ENCODE data around the gene USP47. TPM values are rescaled to one million over a fixed set of nuclear protein-coding genes. Genes with fewer than 3 reads are reported as not detected.

USP47 gene
- total RNA-seq, 1 experiment from 2014 or later, result 39.2 TPM

DNA sequence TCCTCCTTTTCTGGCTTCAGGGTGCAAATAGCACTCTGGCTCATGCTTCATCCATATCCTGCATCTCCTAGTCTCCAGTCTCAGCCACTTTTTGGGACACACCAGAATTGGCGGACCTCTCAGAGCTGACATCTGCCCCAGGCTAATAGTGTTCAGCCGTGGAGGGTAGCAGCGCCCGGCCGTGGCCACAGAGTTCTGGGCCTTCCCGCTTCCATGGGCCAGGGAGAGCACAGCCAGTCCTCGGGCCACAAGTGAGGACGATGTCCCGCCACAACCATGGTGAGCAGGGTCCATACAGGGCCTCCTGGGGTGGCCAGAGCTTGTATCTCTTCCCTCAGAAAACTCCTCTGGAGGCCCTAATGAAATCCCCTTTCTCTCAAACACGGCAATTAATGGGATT, 140.7 kb downstream of the USP47 start:
- ATAC-seq (no peak), DNase-seq (ENCODE audit: low read depth, low spot score) (no peak)
- TF ChIP-seq, protein P1, sequence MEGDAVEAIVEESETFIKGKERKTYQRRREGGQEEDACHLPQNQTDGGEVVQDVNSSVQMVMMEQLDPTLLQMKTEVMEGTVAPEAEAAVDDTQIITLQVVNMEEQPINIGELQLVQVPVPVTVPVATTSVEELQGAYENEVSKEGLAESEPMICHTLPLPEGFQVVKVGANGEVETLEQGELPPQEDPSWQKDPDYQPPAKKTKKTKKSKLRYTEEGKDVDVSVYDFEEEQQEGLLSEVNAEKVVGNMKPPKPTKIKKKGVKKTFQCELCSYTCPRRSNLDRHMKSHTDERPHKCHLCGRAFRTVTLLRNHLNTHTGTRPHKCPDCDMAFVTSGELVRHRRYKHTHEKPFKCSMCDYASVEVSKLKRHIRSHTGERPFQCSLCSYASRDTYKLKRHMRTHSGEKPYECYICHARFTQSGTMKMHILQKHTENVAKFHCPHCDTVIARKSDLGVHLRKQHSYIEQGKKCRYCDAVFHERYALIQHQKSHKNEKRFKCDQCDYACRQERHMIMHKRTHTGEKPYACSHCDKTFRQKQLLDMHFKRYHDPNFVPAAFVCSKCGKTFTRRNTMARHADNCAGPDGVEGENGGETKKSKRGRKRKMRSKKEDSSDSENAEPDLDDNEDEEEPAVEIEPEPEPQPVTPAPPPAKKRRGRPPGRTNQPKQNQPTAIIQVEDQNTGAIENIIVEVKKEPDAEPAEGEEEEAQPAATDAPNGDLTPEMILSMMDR (IDR thresholded peaks at IDR 0.05), result no peak
- TF ChIP-seq SIN3A (IDR thresholded peaks at IDR 0.05; ENCODE audit: borderline replicate concordance, insufficient read depth, low read depth, low read length), result no peak
- TF ChIP-seq POLR2AphosphoS5 (IDR thresholded peaks at IDR 0.05; ENCODE audit: low read depth, low read length), result no peak
- no peak for TF ChIP-seq TCF7L2 (IDR thresholded peaks at IDR 0.05; ENCODE audit: low read depth, low read length)
- TF ChIP-seq, protein P2, sequence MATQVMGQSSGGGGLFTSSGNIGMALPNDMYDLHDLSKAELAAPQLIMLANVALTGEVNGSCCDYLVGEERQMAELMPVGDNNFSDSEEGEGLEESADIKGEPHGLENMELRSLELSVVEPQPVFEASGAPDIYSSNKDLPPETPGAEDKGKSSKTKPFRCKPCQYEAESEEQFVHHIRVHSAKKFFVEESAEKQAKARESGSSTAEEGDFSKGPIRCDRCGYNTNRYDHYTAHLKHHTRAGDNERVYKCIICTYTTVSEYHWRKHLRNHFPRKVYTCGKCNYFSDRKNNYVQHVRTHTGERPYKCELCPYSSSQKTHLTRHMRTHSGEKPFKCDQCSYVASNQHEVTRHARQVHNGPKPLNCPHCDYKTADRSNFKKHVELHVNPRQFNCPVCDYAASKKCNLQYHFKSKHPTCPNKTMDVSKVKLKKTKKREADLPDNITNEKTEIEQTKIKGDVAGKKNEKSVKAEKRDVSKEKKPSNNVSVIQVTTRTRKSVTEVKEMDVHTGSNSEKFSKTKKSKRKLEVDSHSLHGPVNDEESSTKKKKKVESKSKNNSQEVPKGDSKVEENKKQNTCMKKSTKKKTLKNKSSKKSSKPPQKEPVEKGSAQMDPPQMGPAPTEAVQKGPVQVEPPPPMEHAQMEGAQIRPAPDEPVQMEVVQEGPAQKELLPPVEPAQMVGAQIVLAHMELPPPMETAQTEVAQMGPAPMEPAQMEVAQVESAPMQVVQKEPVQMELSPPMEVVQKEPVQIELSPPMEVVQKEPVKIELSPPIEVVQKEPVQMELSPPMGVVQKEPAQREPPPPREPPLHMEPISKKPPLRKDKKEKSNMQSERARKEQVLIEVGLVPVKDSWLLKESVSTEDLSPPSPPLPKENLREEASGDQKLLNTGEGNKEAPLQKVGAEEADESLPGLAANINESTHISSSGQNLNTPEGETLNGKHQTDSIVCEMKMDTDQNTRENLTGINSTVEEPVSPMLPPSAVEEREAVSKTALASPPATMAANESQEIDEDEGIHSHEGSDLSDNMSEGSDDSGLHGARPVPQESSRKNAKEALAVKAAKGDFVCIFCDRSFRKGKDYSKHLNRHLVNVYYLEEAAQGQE (IDR thresholded peaks at IDR 0.05; ENCODE audit: insufficient read depth in 1 of 2, low read depth in 2 of 2, low read length in 1 of 2), result no peak
- H3K27ac ChIP-seq (ENCODE audit: low read length), result no peak overlapping the region
- no peaks in the 10 kb centered on the region for H3K36me3 ChIP-seq (ENCODE audit: control insufficient read depth, insufficient read depth, low read length)
- intact Hi-C loops (cut with micrococcal nuclease; ENCODE audit: unreplicated experiment), result no loop called here
- POLR2A ChIA-PET, result no interaction called here
- H3K27me3 ChIP-seq (ENCODE audit: control insufficient read depth, insufficient read depth, low read length), result no peaks in the 10 kb centered on the region
- CTCF ChIA-PET, result no interaction called here
- BruUV-seq (replicated peaks), result no TSS peak
- H3K9me3 ChIP-seq (ENCODE audit: control insufficient read depth, insufficient read depth, low read depth, low read length), result no peaks in the 10 kb centered on the region
- H3K4me3 ChIP-seq (ENCODE audit: low read depth in 2 of 2, low read length in 2 of 2), result no peak overlapping the region
- in situ Hi-C loops (cut with HindIII; ENCODE audit: low pct_unique_long_range_greater_than_20kb, low sequenced_read_pairs), result no loop called here
- peaks cover 34% of the 10 kb centered on the region for H3K4me1 ChIP-seq (ENCODE audit: control insufficient read depth, insufficient read depth, low read length)

DNA sequence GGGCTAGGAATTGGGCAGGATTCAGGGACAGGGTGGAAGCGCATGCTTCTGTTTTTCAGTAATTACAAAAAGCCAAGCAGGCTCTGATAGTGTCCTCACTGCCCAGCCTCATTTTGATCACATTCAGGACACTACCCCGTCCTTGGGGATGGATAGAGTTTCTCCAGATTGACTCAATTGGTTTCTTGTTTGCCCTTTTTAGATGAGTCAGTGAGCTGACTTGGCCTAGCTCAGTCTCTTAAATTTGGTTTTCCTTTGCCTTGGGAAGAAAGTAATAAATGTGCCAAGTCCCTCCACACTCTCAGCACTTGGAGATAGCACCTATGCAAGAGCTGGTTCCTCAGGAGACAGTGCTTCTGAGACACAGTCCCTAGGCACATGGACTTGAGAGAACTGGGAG, 141.2 kb downstream of the USP47 start:
- H3K4me3 ChIP-seq (ENCODE audit: low read depth in 2 of 2, low read length in 2 of 2), result no peak overlapping the region
- H3K27me3 ChIP-seq (ENCODE audit: control insufficient read depth, insufficient read depth, low read length), result no peaks in the 10 kb centered on the region
- in situ Hi-C loops (cut with HindIII; ENCODE audit: low pct_unique_long_range_greater_than_20kb, low sequenced_read_pairs) (no loop called here), intact Hi-C loops (cut with micrococcal nuclease; ENCODE audit: unreplicated experiment) (no loop called here)
- ATAC-seq, result no peak
- no peaks in the 10 kb centered on the region for H3K36me3 ChIP-seq (ENCODE audit: control insufficient read depth, insufficient read depth, low read length)
- H3K27ac ChIP-seq (ENCODE audit: low read length), result no peak overlapping the region
- DNase-seq (ENCODE audit: low read depth, low spot score), result no peak
- BruUV-seq (replicated peaks), result no TSS peak
- TF ChIP-seq POLR2AphosphoS5 (IDR thresholded peaks at IDR 0.05; ENCODE audit: low read depth, low read length), result no peak
- TF ChIP-seq SIN3A (IDR thresholded peaks at IDR 0.05; ENCODE audit: borderline replicate concordance, insufficient read depth, low read depth, low read length), result no peak
- TF ChIP-seq, protein P2 (IDR thresholded peaks at IDR 0.05; ENCODE audit: insufficient read depth in 1 of 2, low read depth in 2 of 2, low read length in 1 of 2), result no peak
- no peak for TF ChIP-seq TCF7L2 (IDR thresholded peaks at IDR 0.05; ENCODE audit: low read depth, low read length)
- TF ChIP-seq, protein P1 (IDR thresholded peaks at IDR 0.05), result no peak
- ChIA-PET CTCF (no interaction called here), POLR2A (no interaction called here)
- peaks cover 31% of the 10 kb centered on the region for H3K4me1 ChIP-seq (ENCODE audit: control insufficient read depth, insufficient read depth, low read length)
- H3K9me3 ChIP-seq (ENCODE audit: control insufficient read depth, insufficient read depth, low read depth, low read length), result no peaks in the 10 kb centered on the region

Measured in Panc1 (cell line).